T-helper 17 cell (primary cell): Measurements from ENCODE around the gene NBEAL2. TPM values are rescaled to one million over a fixed set of nuclear protein-coding genes. Genes with fewer than 3 reads are reported as not detected.

Experiments used
- ATAC-seq: fragments of 150-1000 bp; cut with Tn5 transposase; 2 replicates; pipeline ENCODE4 v1.10.0; 2021; ENCODE audit warnings: mild to moderate bottlenecking, moderate library complexity
- DNase-seq, 3 donors: peaks; one replicate each; pipeline versions ENCODE4 v3.0.0 to v3.0.0-alpha.2; 2020 to 2021
- H3K9me3 ChIP-seq: one replicate; pipeline ENCODE4 v1.7.0; 2013; ENCODE audit warnings: low read length, mild to moderate bottlenecking; ENCODE audit not compliant: control insufficient read depth, poor library complexity, severe bottlenecking
- H3K27ac Mint-ChIP-seq: one replicate; pipeline ENCODE4 v1.8.0; 2022; ENCODE audit warnings: mild to moderate bottlenecking, moderate library complexity, mixed read lengths
- H3K27me3 Mint-ChIP-seq: one replicate; pipeline ENCODE4 v1.8.0; 2022; ENCODE audit warnings: mixed read lengths
- H3K36me3 Mint-ChIP-seq: one replicate; pipeline ENCODE4 v1.8.0; 2022; ENCODE audit warnings: low read depth, mixed read lengths
- H3K4me1 Mint-ChIP-seq: one replicate; pipeline ENCODE4 v1.8.0; 2022; ENCODE audit warnings: mild to moderate bottlenecking, mixed read lengths
- H3K4me3 Mint-ChIP-seq: one replicate; pipeline ENCODE4 v1.8.0; 2022; ENCODE audit warnings: mild to moderate bottlenecking, moderate library complexity, mixed read lengths
- total RNA-seq, 4 donors: library from RNA in 2 of 4; stranded (reverse) in 2 of 4; gene quantifications; one replicate each; pipeline ENCODE4 v1.2.3 and lab custom pipeline; 2022 to 2026

NBEAL2 gene
- total RNA-seq, 2 donors from 2014 or later: 285 to 303 TPM

DNA sequence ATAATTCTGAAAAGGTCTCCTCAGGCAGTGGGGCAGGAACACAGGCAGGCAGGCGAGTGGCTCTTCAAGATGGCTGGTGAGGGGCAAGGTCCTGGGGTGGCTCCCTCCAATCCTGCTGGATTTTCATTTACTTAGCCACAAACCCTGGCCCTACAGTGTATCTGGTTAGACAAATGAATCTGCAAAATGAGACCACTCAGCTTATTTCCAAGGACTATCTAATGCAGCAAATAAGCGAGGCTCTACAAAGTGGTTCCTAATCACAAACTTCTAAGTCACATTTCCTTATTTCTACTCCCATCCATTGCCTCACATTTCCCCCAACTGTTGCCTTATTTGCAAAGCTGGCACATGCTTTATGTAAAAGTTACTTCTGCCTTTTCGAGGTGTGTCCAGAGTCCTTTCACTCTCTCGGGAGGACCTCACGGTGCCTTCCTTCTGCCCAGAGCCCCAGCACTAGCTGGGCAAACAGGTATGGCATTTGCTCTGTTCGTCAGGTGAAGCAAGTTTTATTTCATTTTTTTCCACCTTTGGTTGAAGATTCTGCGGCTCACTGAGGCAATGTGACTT is 43.4 kb upstream of the NBEAL2 start:
- DNase-seq (no peak), ATAC-seq (no peak)
- Mint-ChIP-seq H3K27me3 (no peaks in the 10 kb centered on the region), H3K4me3 (no peak overlapping the region), H3K4me1 (peaks cover 55% of the 10 kb centered on the region), H3K27ac (no peak overlapping the region), H3K36me3 (peaks cover 10% of the 10 kb centered on the region)
- H3K9me3 ChIP-seq: no peaks in the 10 kb centered on the region

DNA sequence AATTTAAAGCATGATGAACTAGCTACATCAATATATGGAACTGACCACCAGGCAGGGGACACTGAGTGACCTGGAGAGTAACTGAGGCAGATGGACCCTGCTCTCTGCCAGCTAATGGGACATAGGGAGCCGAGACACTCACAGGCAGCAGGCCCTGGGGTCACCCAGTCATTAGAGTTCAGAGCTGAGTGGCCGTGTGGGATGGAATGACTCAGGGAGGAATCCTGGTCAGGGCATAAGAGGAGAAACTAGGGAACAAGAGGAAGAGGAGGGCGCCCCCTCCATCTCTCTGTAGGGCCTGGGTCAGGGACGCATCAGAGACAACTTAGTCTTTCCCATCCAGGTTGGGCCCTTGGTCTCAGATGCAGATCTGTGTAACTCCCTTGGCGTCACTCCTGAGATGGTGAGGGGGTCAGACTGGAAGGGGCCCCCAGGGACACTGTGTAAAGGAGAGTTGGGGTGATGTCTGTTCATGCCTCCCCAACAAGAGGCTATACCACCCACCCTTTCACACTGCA is 42.7 kb upstream of the NBEAL2 start:
- H3K36me3 Mint-ChIP-seq: peaks cover 10% of the 10 kb centered on the region
- H3K27ac Mint-ChIP-seq: no peak overlapping the region
- no peaks in the 10 kb centered on the region for H3K9me3 ChIP-seq
- peaks cover 49% of the 10 kb centered on the region for H3K4me1 Mint-ChIP-seq
- DNase-seq: no peak
- H3K4me3 Mint-ChIP-seq: peak overlapping the region; percentile 50
- ATAC-seq: no peak
- no peaks in the 10 kb centered on the region for H3K27me3 Mint-ChIP-seq

DNA sequence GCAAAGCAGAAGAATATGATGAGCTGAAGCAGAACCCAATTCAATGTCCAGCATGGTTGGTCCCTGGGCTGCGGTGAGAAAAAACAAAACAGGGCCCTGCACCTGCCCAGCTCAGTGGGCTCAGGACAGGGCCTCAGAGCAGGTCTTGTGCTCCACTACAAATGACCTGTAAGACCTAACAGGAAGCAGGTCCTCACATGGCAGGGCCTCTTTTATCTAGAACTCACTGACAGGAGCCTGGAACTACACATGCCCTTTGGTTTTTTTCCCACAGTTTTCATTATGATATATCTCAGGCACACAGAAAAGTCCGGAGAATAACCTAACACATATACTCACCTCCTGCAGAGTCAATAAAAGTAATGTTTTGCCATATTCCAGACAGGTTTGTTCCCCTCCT is 41.3 kb upstream of the NBEAL2 start:
- Mint-ChIP-seq H3K27ac (peak overlapping the region; percentile 71), H3K27me3 (no peaks in the 10 kb centered on the region), H3K4me1 (peaks cover 48% of the 10 kb centered on the region), H3K4me3 (no peak overlapping the region), H3K36me3 (peaks cover 10% of the 10 kb centered on the region)
- no peak for ATAC-seq
- no peak for DNase-seq
- H3K9me3 ChIP-seq: no peaks in the 10 kb centered on the region

DNA sequence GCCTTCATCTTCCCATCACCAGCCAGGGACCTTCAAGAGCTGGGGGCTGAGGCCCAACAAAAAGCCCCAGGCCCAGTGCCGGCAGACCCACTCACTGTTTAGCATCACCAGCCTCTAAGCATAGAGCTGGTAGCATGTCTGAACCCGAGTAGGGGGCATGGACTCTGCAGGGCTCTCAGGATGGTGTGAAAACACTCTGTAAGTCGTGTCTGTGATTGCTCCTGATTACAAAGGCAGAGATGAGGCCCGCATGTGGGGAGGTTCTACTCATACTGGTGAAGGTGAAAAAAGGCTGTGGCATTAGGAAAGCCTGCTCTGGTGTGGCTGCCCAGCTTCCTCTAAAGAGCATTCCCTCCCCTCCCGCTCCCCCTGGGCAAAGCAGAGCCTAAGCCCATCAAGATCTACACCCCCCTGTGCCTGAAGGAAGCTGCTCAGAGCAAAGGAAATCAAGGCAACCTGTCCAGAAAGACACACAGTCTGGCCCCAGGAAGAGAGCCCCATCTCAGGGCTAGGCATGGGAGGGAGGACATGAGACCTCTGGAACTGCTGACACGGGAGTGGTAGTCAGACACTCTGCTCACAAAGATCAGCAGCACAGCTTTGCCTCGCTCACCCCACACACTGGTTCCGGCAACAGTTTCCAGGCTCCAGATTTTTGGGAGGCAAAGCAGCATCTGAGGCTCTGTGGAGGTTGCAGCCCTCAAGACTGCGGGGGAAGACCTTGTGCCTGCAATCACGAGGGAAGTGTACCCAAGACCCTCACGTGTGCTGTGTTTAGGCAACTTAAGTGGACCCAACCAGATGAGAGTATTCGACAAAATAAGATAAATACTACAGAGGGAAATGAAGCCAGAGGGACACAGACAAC is 39.7 kb upstream of the NBEAL2 start:
- Mint-ChIP-seq H3K27me3 (no peaks in the 10 kb centered on the region), H3K4me1 (peaks cover 51% of the 10 kb centered on the region), H3K27ac (peak overlapping the region; percentile 83), H3K36me3 (peaks cover 11% of the 10 kb centered on the region), H3K4me3 (no peak overlapping the region)
- DNase-seq (no peak), ATAC-seq (no peak)
- H3K9me3 ChIP-seq: no peaks in the 10 kb centered on the region

DNA sequence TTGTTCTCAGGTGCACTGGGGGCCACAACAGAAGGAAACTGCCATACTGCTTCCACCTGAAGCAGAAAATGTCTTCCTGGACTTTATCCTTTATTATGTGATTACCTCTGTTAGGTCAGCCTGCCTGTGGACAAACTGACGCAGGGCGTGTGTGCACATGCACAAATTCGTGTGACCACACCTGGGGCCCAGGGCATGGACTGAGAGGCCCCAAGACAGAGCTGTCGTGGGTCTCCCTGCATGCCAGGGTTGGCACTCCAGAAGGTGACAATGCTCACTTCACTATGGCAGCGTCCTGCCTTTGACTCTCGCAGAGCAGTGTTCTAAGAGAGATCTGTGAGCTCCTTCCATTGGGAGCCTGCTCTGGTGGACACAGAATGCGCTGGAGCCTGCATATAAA is 37.4 kb upstream of the NBEAL2 start:
- Mint-ChIP-seq H3K4me1 (peaks cover 58% of the 10 kb centered on the region), H3K27ac (peak overlapping the region; percentile 100)
- no peak for ATAC-seq

DNA sequence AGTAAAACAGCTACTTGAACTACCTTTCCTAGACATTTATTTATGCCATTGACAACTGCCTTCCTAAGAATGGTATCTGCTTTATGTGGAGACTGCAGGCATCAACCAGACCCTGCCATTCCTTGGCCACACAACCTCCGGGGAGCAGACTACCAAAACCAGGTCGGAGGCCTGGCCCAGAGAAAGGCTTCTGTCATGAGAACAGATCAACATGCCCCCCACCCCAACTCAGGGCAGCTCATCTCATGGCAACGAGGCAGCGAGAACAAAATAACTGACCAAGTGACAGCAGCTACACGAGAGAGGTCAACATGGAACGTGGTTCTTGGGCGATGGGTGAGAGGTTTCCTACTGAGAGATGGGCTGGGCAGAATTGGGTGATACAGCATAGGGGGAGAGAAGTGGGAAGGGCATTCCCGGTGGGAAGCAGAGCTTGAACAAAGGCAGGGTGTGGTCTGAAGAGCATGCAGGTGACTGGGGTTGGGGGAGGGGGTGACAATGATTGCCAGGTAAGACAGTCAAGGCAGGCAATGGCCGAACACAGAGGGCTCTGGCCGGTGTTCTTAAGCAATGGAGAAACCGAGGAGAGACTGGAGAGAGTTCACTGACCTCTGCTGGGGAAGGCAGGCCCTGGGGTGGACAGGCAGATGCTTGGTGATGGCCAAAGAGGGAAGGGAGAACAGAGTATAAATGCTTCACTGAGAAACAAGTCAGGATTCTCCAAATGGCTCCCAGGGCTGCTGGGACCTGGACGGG is 36.8 kb upstream of the NBEAL2 start:
- Mint-ChIP-seq H3K4me1 (peaks cover 62% of the 10 kb centered on the region), H3K27me3 (no peaks in the 10 kb centered on the region), H3K36me3 (peaks cover 10% of the 10 kb centered on the region), H3K27ac (peak overlapping the region; percentile 100), H3K4me3 (peak overlapping the region; percentile 15)
- DNase-seq: no peak
- ATAC-seq: no peak
- no peaks in the 10 kb centered on the region for H3K9me3 ChIP-seq

More for the DNA sequence above, 37.4 kb upstream of the NBEAL2 start:
- no peaks in the 10 kb centered on the region for H3K9me3 ChIP-seq
- DNase-seq: no peak
- no peak overlapping the region for H3K4me3 Mint-ChIP-seq
- peaks cover 11% of the 10 kb centered on the region for H3K36me3 Mint-ChIP-seq
- H3K27me3 Mint-ChIP-seq: no peaks in the 10 kb centered on the region

DNA sequence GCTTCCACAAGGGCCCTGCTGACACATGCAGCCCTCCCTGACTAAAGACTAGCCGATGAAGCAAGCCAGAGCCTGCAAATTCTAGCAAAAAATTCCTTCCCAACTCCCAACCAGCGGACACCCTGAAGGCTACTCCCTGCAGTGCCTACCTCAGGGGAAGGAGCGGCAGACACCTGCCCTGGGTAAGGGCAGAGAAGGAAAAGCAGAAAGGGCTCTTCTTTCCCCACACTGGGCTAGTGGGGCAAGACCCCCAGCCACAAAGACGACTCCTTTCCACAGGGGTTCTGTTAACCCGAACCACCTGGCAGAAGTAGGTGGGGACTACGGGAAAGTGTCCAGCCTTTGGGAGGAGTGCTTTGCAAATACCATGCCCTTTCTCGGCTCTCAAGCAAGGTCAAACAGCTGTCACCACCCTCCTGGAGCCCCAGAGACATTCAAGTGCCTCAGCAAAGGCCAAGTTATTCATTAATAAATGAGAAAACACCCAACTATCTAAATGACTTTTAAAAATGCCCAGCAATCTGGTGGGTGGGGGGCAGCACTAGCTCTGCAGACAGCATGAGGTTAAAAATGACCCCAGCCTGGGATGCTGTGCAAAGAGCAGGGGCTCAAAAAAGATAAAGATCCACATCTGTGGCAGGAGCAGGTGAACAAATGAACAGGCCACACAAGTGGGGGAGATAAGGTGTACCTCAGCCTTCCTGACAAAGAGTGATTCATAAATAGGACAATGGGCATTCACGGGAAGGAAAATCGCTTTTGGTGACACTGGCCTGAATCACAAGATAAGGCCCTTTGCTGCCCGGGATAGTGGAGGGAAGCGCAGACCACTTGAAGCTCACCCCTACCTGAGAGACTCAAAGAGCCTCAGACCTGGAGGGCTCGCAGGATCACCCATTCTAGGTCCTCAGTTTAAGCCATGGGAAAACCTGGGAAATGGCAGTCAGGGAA is 36.0 kb upstream of the NBEAL2 start:
- Mint-ChIP-seq H3K27me3 (no peaks in the 10 kb centered on the region), H3K4me3 (no peak overlapping the region), H3K4me1 (peaks cover 68% of the 10 kb centered on the region), H3K27ac (peak overlapping the region; percentile 100), H3K36me3 (peaks cover 9% of the 10 kb centered on the region)
- no peak for ATAC-seq
- DNase-seq: no peak
- H3K9me3 ChIP-seq: no peaks in the 10 kb centered on the region

DNA sequence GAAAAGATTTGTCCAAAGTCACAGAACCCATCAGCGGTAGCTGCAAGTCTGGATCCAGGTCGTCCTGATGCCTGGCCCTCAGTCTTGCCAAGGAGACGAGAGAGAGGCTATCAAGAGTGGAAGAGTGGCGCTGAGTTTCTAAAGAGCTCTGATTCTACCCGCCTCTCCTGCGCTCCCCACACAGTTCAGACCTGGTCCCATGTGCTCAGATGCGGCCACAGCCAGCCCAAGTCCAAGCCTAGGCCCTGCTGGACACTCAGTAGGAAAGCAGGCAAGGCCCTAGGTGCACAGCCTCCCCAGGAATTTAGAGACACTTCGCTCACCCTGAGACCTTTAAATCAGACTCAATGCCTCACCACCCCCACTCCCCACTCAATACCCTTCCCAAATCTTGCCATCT is 35.3 kb upstream of the NBEAL2 start:
- Mint-ChIP-seq H3K27me3 (no peaks in the 10 kb centered on the region), H3K4me1 (peaks cover 70% of the 10 kb centered on the region), H3K27ac (peak overlapping the region; percentile 100), H3K4me3 (no peak overlapping the region), H3K36me3 (peaks cover 8% of the 10 kb centered on the region)
- H3K9me3 ChIP-seq: no peaks in the 10 kb centered on the region
- no peak for DNase-seq
- no peak for ATAC-seq

DNA sequence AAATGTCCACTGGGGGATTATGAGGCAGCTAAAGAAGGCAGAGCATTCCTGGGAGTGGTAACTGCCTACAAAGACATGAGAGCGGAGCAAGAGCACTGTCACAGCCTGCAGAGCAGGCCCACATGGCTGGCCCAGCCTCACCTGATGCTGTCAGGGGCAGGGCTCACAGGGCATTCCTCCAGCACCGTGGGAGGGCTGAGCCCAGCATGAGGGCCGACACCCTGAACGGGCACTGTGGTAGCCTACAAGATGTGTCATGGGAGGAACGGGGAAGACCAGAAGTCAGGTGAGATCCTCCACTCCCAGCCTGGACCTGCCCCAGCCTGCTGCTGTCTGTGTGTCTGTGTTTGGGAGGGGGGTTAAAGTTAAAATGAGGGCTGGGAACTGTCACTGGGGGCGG is 33.0 kb upstream of the NBEAL2 start:
- Mint-ChIP-seq H3K27me3 (no peaks in the 10 kb centered on the region), H3K36me3 (peaks cover 4% of the 10 kb centered on the region), H3K4me3 (peak overlapping the region; percentile 91), H3K27ac (peak overlapping the region; percentile 100), H3K4me1 (peaks cover 70% of the 10 kb centered on the region)
- no peaks in the 10 kb centered on the region for H3K9me3 ChIP-seq
- DNase-seq: no peak
- ATAC-seq: no peak

DNA sequence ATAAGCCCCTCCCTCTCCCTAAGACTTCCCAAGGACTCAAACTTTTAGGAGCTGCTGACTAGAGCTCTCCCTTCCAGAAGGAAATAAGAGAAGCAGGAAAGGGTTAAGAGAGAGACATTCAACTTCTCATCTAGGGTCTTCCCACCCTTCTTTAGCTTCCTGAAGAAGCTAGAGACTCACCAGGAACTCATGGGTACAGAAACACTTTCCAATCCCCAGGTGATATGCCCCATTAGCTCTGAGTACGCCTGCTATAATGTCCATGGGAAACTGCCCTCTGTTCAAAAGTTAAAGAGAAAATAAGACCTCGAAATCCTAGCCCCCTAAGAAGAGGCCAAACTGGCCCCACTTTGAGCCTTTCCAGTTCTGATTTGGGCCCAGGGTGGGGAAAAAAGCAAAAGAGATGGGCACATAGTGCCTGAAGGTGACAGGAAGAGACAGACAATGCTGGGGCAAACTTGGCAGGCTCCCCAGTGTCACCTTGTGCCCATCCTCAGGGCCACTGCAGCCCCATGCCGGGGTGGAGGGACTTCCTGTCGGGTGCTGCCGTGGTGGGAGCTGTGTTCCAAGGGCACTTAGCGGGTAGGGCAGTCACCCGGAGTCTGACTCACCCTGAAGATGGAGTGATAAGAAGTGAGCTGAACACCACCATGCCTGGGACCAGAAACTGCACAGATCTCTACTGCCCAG is 32.5 kb upstream of the NBEAL2 start:
- DNase-seq (peak; percentile 53 to 78 (median 58)), ATAC-seq (peak; percentile 49)
- Mint-ChIP-seq H3K27ac (peak overlapping the region; percentile 100), H3K27me3 (no peaks in the 10 kb centered on the region), H3K4me3 (peak overlapping the region; percentile 91), H3K36me3 (peaks cover 4% of the 10 kb centered on the region), H3K4me1 (peaks cover 74% of the 10 kb centered on the region)
- no peaks in the 10 kb centered on the region for H3K9me3 ChIP-seq

DNA sequence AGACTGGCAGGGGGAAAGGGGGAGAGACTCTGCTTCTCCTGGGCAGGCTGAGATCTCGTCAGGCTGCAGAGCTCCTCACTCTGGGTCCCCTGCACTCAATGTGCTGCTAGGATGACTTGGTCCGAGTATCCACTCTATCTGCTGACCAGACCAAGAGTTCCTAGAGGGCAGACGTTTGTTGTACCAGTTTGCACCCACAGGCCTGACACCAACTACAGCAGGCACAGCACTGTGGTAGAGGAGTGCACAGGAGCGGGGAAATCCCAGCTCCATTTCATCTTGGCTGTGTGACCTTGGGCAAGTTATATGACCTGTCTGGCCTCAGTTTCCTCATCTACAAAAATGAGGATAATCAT is 31.9 kb upstream of the NBEAL2 start:
- Mint-ChIP-seq H3K27ac (peak overlapping the region; percentile 100), H3K36me3 (peaks cover 4% of the 10 kb centered on the region), H3K27me3 (no peaks in the 10 kb centered on the region), H3K4me1 (peaks cover 76% of the 10 kb centered on the region), H3K4me3 (peak overlapping the region; percentile 91)
- peak in 1 of 3 donors; percentile 24 for DNase-seq
- peak; percentile 47 for ATAC-seq
- no peaks in the 10 kb centered on the region for H3K9me3 ChIP-seq
